HG02571 (cell line): ENCODE measurements around the gene SLC9A9.

Experiments
- ATAC-seq: cut with Tn5 transposase; IDR thresholded peaks from one replicate; pipeline ENCODE4 v1.9.1; 2021; ENCODE audit warnings: mild to moderate bottlenecking, moderate library complexity; ENCODE audit not compliant: unreplicated experiment

Gene SLC9A9

GRCh38 chr3:143375698-143376097 lies 472.6 kb downstream of the SLC9A9 start:
- no peak for ATAC-seq

GRCh38 chr3:143367171-143367570 lies 481.1 kb downstream of the SLC9A9 start:
- no peak for ATAC-seq

- no peak for ATAC-seq
Observed at GRCh38 chr3:143366672-143367071, 481.6 kb downstream of the SLC9A9 start.

- no peak for ATAC-seq
Observed at GRCh38 chr3:143363949-143364348, 484.3 kb downstream of the SLC9A9 start.

- ATAC-seq: no peak
Observed at GRCh38 chr3:143363276-143363675, 485.0 kb downstream of the SLC9A9 start.

GRCh38 chr3:143362115-143362991 lies 485.9 kb downstream of the SLC9A9 start:
- ATAC-seq: no peak

- ATAC-seq: no peak
Observed at GRCh38 chr3:143361589-143361988, 486.7 kb downstream of the SLC9A9 start.

GRCh38 chr3:143360244-143360643 lies 488.0 kb downstream of the SLC9A9 start:
- ATAC-seq: no peak

GRCh38 chr3:143358793-143359491 lies 489.3 kb downstream of the SLC9A9 start:
- no peak for ATAC-seq

- ATAC-seq: no peak
Observed at GRCh38 chr3:143358155-143358792, 490.0 kb downstream of the SLC9A9 start.

GRCh38 chr3:143357700-143358099 lies 490.6 kb downstream of the SLC9A9 start:
- no peak for ATAC-seq

- no peak for ATAC-seq
Observed at GRCh38 chr3:143356839-143357238, 491.4 kb downstream of the SLC9A9 start.

- ATAC-seq: no peak
Observed at GRCh38 chr3:143354342-143354741, 493.9 kb downstream of the SLC9A9 start.

- no peak for ATAC-seq
Observed at GRCh38 chr3:143352850-143353550, 495.3 kb downstream of the SLC9A9 start.

GRCh38 chr3:143351895-143352608 lies 496.2 kb downstream of the SLC9A9 start:
- ATAC-seq: no peak

- no peak for ATAC-seq
Observed at GRCh38 chr3:143351354-143351753, 496.9 kb downstream of the SLC9A9 start.

GRCh38 chr3:143349455-143349854 lies 498.8 kb downstream of the SLC9A9 start:
- no peak for ATAC-seq

- ATAC-seq: no peak
Observed at GRCh38 chr3:143348486-143349327, 499.6 kb downstream of the SLC9A9 start.

- ATAC-seq: no peak
Observed at GRCh38 chr3:143344516-143345165, 503.6 kb downstream of the SLC9A9 start.
